GM23338 (cell line): ENCODE results near the gene TM6SF1. TPM values are rescaled to one million over a fixed set of nuclear protein-coding genes. Genes with fewer than 3 reads are reported as not detected.

Experiments
- ATAC-seq: fragments of 200-7000 bp; cut with Tn5 transposase; 3 replicates; pipeline ENCODE4 v1.9.1; 2020
- DNase-seq: peaks from one replicate; pipeline ENCODE4 v3.0.0-alpha.2; 2015; ENCODE audit warnings: low spot score
- H2AFZ ChIP-seq: fragments of 200-600 bp; sonication (generic); 2 replicates; pipeline ENCODE4 v1.8.0; 2016; ENCODE audit warnings: antibody characterized with exemption, mild to moderate bottlenecking, moderate library complexity
- H3F3A ChIP-seq: fragments of 200-600 bp; sonication (generic); replicated peaks from 2 replicates; pipeline ENCODE4 v1.8.0; 2017; ENCODE audit warnings: antibody characterized with exemption, mixed run types, low read depth
- H3K27ac ChIP-seq: fragments of 200-600 bp; sonication (generic); 2 replicates; pipeline ENCODE4 v1.6.1; 2016; ENCODE audit warnings: low read depth
- H3K27me3 ChIP-seq: fragments of 200-600 bp; sonication (generic); 2 replicates; pipeline ENCODE4 v1.8.0; 2016; ENCODE audit warnings: mild to moderate bottlenecking, mixed run types, moderate library complexity; ENCODE audit not compliant: insufficient read depth
- H3K36me3 ChIP-seq: fragments of 200-600 bp; sonication (generic); 2 replicates; pipeline ENCODE4 v1.8.0; 2016; ENCODE audit warnings: mild to moderate bottlenecking; ENCODE audit not compliant: insufficient read depth
- H3K4me1 ChIP-seq: fragments of 200-600 bp; sonication (generic); 2 replicates; pipeline ENCODE4 v1.8.0; 2016; ENCODE audit warnings: mild to moderate bottlenecking, moderate library complexity; ENCODE audit not compliant: insufficient read depth
- H3K4me2 ChIP-seq: fragments of 200-600 bp; sonication (generic); 2 replicates; pipeline ENCODE4 v1.7.1; 2017; ENCODE audit warnings: mixed run types
- H3K4me3 ChIP-seq: fragments of 200-600 bp; sonication (generic); 2 replicates; pipeline ENCODE4 v1.6.1; 2016; ENCODE audit warnings: mixed run types
- H3K79me2 ChIP-seq: fragments of 200-600 bp; sonication (generic); replicated peaks from 2 replicates; pipeline ENCODE4 v1.8.0; 2017; ENCODE audit warnings: mild to moderate bottlenecking; ENCODE audit not compliant: insufficient read depth
- H3K9me2 ChIP-seq: fragments of 200-600 bp; sonication (generic); 2 replicates; pipeline ENCODE4 v1.8.0; 2017; ENCODE audit not compliant: insufficient read depth
- H4K20me1 ChIP-seq: fragments of 200-600 bp; sonication (generic); replicated peaks from 2 replicates; pipeline ENCODE4 v1.8.0; 2017; ENCODE audit warnings: mild to moderate bottlenecking; ENCODE audit not compliant: insufficient read depth
- H3K27ac Mint-ChIP-seq: 2 replicates; pipeline ENCODE4 v1.8.0; 2020; ENCODE audit warnings: inconsistent platforms, mild to moderate bottlenecking, moderate library complexity, mixed read lengths
- H3K27me3 Mint-ChIP-seq: 3 replicates; pipeline ENCODE4 v1.8.0; 2022; ENCODE audit warnings: low read depth, mild to moderate bottlenecking, moderate library complexity, mixed read lengths, inconsistent platforms; ENCODE audit not compliant: insufficient read depth, poor library complexity
- H3K36me3 Mint-ChIP-seq: 3 replicates; pipeline ENCODE4 v1.8.0; 2021; ENCODE audit warnings: low read depth, mild to moderate bottlenecking, inconsistent platforms, moderate library complexity, mixed read lengths
- H3K4me1 Mint-ChIP-seq: 3 replicates; pipeline ENCODE4 v1.8.0; 2020; ENCODE audit warnings: mild to moderate bottlenecking, inconsistent platforms, mixed read lengths
- H3K4me3 Mint-ChIP-seq: 3 replicates; pipeline ENCODE4 v1.8.0; 2021; ENCODE audit warnings: moderate library complexity, mild to moderate bottlenecking, inconsistent platforms, mixed read lengths
- H3K9me3 Mint-ChIP-seq: 3 replicates; pipeline ENCODE4 v1.8.0; 2020; ENCODE audit warnings: moderate library complexity, mild to moderate bottlenecking, inconsistent platforms, mixed read lengths
- CTCF ChIP-seq, 2 experiments: fragments of 200-600 bp in 1 of 2; sonication (generic) in 1 of 2; conservative IDR thresholded peaks; 2 replicates each; pipeline versions ENCODE4 v1.5.1 to v1.6.1; 2016 to 2017; ENCODE audit warnings: antibody characterized with exemption in 2 of 2, low read depth in 2 of 2, mild to moderate bottlenecking in 2 of 2, moderate library complexity in 1 of 2
- EZH2phosphoT487 ChIP-seq: fragments of 200-600 bp; sonication (generic); IDR thresholded peaks from one replicate; pipeline ENCODE4 v1.8.1; 2018; ENCODE audit warnings: antibody characterized with exemption; ENCODE audit not compliant: unreplicated experiment
- REST ChIP-seq: IDR thresholded peaks from one replicate; pipeline ENCODE4 v1.6.1; 2018; ENCODE audit warnings: antibody characterized with exemption; ENCODE audit not compliant: unreplicated experiment
- ZNF114 ChIP-seq: fragments of 250-450 bp; sonication (Bioruptor Pico); IDR thresholded peaks from 2 replicates; pipeline ENCODE4 v1.5.0; 2020; ENCODE audit warnings: mild to moderate bottlenecking, moderate library complexity
- ZNF331 ChIP-seq: fragments of 250-450 bp; sonication (Bioruptor Pico); IDR thresholded peaks from 2 replicates; pipeline ENCODE4 v1.5.0; 2020; ENCODE audit warnings: low read depth, mild to moderate bottlenecking, moderate library complexity
- ZNF462 ChIP-seq: fragments of 250-450 bp; sonication (Bioruptor Pico); IDR thresholded peaks from 2 replicates; pipeline ENCODE4 v1.5.0; 2020; ENCODE audit warnings: mild to moderate bottlenecking, moderate library complexity
- polyA plus RNA-seq: library from polyadenylated mRNA; unstranded; fragments of >200 nt; fragmentation: Nextera tagmentation; extraction: Ambion mirVana; gene quantifications from 2 replicates; pipeline ENCODE4 v1.2.1, GENCODE V29; 2016
- total RNA-seq: library from RNA; depleted of rRNA; stranded (reverse); fragments of >200 nt; shearing (Covaris generic); gene quantifications from 2 replicates; pipeline ENCODE4 v1.2.3, GENCODE V29; 2014

The TM6SF1 gene
- total and polyA plus RNA-seq, 2 experiments from 2014 or later: 0.80 to 1.5 TPM

- Histone ChIP-seq H3K27ac (no peak overlapping the region), H4K20me1 (no peaks in the 10 kb centered on the region), H3K4me1 (peaks cover 4% of the 10 kb centered on the region; the same call in 1 of the 2 replicates), H2AFZ (no peak overlapping the region), H3K4me3 (no peak overlapping the region), H3K9me2 (no peaks in the 10 kb centered on the region), H3K79me2 (no peaks in the 10 kb centered on the region), H3F3A (no peaks in the 10 kb centered on the region), H3K4me2 (no peak overlapping the region), H3K36me3 (no peaks in the 10 kb centered on the region), H3K27me3 (peaks cover 40% of the 10 kb centered on the region)
- Mint-ChIP-seq H3K36me3 (no peaks in the 10 kb centered on the region), H3K27ac (no peak overlapping the region), H3K4me3 (no peak overlapping the region; the same call in 2 of the 3 replicates), H3K27me3 (peaks cover 33% of the 10 kb centered on the region), H3K4me1 (peaks cover 22% of the 10 kb centered on the region), H3K9me3 (no peaks in the 10 kb centered on the region)
- TF ChIP-seq REST (no peak), ZNF114 (CRISPR knock-in tag) (no peak), ZNF331 (CRISPR knock-in tag) (no peak), EZH2phosphoT487 (no peak), CTCF (conservative IDR thresholded peaks at IDR 0.05; ENCODE audit: low read depth in 2 of 2) (no peak)
- no peak for DNase-seq
- no peak for ATAC-seq
These were observed 2.0 kb upstream of the TM6SF1 start for GRCh38 chr15:83105440-83105839.

- H4K20me1 ChIP-seq: no peaks in the 10 kb centered on the region
- H3K36me3 Mint-ChIP-seq: peaks cover 3% of the 10 kb centered on the region; the same call in 1 of the 3 replicates
- peak overlapping the region; percentile 85 for H3K4me2 ChIP-seq
- peak overlapping the region; percentile 61 for H3K4me3 Mint-ChIP-seq
- H3K4me1 ChIP-seq: peaks cover 4% of the 10 kb centered on the region; the same call in 1 of the 2 replicates
- H3K9me2 ChIP-seq: 0 out of 2 replicates have a peak, but pooled peaks cover 6% of the 10 kb centered on the region
- H3K27ac Mint-ChIP-seq: no peak overlapping the region
- H2AFZ ChIP-seq: peak overlapping the region; percentile 93
- H3K27me3 Mint-ChIP-seq: peaks cover 29% of the 10 kb centered on the region
- H3K4me1 Mint-ChIP-seq: peaks cover 22% of the 10 kb centered on the region
- no peak for DNase-seq
- H3K4me3 ChIP-seq: peak overlapping the region; percentile 78
- peaks cover 3% of the 10 kb centered on the region; the same call in 1 of the 3 replicates for H3K9me3 Mint-ChIP-seq
- no peak overlapping the region for H3K27ac ChIP-seq
- peaks cover 40% of the 10 kb centered on the region for H3K27me3 ChIP-seq
- H3F3A ChIP-seq: no peaks in the 10 kb centered on the region
- no peaks in the 10 kb centered on the region for H3K79me2 ChIP-seq
- peak; percentile 29 for ATAC-seq
- H3K36me3 ChIP-seq: no peaks in the 10 kb centered on the region
- TF ChIP-seq ZNF462 (CRISPR knock-in tag): no peak
- TF ChIP-seq REST: no peak
These were observed 366 bp downstream of the TM6SF1 start for GRCh38 chr15:83107841-83108181.
